Neural progenitor cell (in vitro differentiated cells): ENCODE results near the gene CIDEB. TPM values are rescaled to one million over a fixed set of nuclear protein-coding genes. Genes with fewer than 3 reads are reported as not detected.
A peak's percentile ranks its signal among the peaks of the same experiment; 100 is the strongest.

ENCODE experiments used
- DNase-seq: peaks from one replicate; pipeline ENCODE4 v3.0.0-alpha.2; 2016; ENCODE audit warnings: low spot score
- H2AFZ ChIP-seq: fragments of 200-600 bp; sonication (generic); replicated peaks from 2 replicates; pipeline ENCODE4 v1.6.1; 2016; ENCODE audit warnings: antibody characterized with exemption
- H3F3A ChIP-seq: fragments of 200-600 bp; sonication (generic); 2 replicates; pipeline ENCODE4 v1.6.1; 2016; ENCODE audit warnings: antibody characterized with exemption, low read depth
- H3K27ac ChIP-seq: fragments of 200-600 bp; sonication (generic); 2 replicates; pipeline ENCODE4 v1.5.1; 2016; ENCODE audit warnings: mild to moderate bottlenecking
- H3K27me3 ChIP-seq: fragments of 200-600 bp; sonication (generic); 2 replicates; pipeline ENCODE4 v1.6.1; 2016; ENCODE audit warnings: mild to moderate bottlenecking, moderate library complexity
- H3K36me3 ChIP-seq: fragments of 200-600 bp; sonication (generic); 2 replicates; pipeline ENCODE4 v1.5.1; 2016
- H3K4me1 ChIP-seq: fragments of 200-600 bp; sonication (generic); 2 replicates; pipeline ENCODE4 v1.6.1; 2016; ENCODE audit warnings: mixed run types
- H3K4me2 ChIP-seq: fragments of 200-600 bp; sonication (generic); 2 replicates; pipeline ENCODE4 v1.6.1; 2016
- H3K4me3 ChIP-seq: fragments of 200-600 bp; sonication (generic); 2 replicates; pipeline ENCODE4 v1.5.1; 2016
- H3K79me2 ChIP-seq: fragments of 200-600 bp; sonication (generic); 2 replicates; pipeline ENCODE4 v1.6.1; 2016; ENCODE audit warnings: low read depth
- H3K9ac ChIP-seq: fragments of 200-600 bp; sonication (generic); 2 replicates; pipeline ENCODE4 v1.6.1; 2016
- H3K9me3 ChIP-seq: fragments of 200-600 bp; sonication (generic); 2 replicates; pipeline ENCODE4 v1.5.1; 2016; ENCODE audit warnings: low read depth
- H4K20me1 ChIP-seq: fragments of 200-600 bp; sonication (generic); 2 replicates; pipeline ENCODE4 v1.6.1; 2016; ENCODE audit warnings: low read depth
- H3K27ac Mint-ChIP-seq: 3 replicates; pipeline ENCODE4 v1.8.0; 2021; ENCODE audit warnings: mixed read lengths
- H3K27me3 Mint-ChIP-seq: 2 replicates; pipeline ENCODE4 v1.8.0; 2022; ENCODE audit warnings: low read depth, mild to moderate bottlenecking, inconsistent platforms, moderate library complexity, mixed read lengths; ENCODE audit not compliant: insufficient read depth
- H3K36me3 Mint-ChIP-seq: 3 replicates; pipeline ENCODE4 v1.8.0; 2021; ENCODE audit warnings: mixed read lengths
- H3K4me1 Mint-ChIP-seq: 3 replicates; pipeline ENCODE4 v1.8.0; 2021; ENCODE audit warnings: mixed read lengths
- H3K4me3 Mint-ChIP-seq: 3 replicates; pipeline ENCODE4 v1.8.0; 2021; ENCODE audit warnings: mild to moderate bottlenecking, moderate library complexity, mixed read lengths
- H3K9me3 Mint-ChIP-seq: 3 replicates; pipeline ENCODE4 v1.8.0; 2020; ENCODE audit warnings: mixed read lengths
- EZH2 ChIP-seq: fragments of 200-600 bp; sonication (generic); IDR thresholded peaks from 2 replicates; pipeline ENCODE4 v1.6.1; 2017; ENCODE audit warnings: antibody characterized with exemption, mild to moderate bottlenecking, moderate library complexity
- EZH2phosphoT487 ChIP-seq: fragments of 200-600 bp; sonication (generic); IDR thresholded peaks from 2 replicates; pipeline ENCODE4 v1.6.1; 2017; ENCODE audit warnings: antibody characterized with exemption
- total RNA-seq: library from RNA; depleted of rRNA; stranded (reverse); fragments of >200 nt; gene quantifications from 2 replicates; pipeline ENCODE4 v1.2.3, GENCODE V29; 2015; ENCODE audit warnings: low replicate concordance
- TF ChIP-seq, protein P1 (sequence below): fragments of 200-600 bp; sonication (generic); IDR thresholded peaks from 2 replicates; pipeline ENCODE4 v1.5.1; 2017; ENCODE audit warnings: antibody characterized with exemption, mild to moderate bottlenecking

CIDEB gene
- total RNA-seq, 1 donor from 2014 or later = not detected

DNA sequence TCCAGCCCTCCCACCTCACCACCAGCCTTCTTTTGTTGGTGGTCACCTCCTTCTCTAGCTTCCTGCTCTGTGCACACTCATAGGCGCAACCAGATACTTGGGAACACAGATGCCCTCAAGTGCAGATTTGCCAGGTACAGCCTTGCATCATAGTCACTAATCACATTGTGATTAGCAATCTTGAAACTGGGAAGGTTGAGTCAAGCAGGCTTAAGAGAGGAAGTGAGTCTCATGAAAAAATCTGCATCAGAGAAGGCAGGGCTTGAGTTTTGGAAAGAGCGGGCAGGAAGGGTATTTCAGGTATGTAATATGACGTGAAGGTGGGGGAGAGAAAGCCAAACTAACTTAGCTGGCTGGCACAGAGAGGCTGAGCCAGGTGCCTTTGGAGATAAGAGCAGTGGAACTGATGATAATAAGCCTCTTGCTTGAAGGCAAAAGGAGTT lies 33.7 kb downstream of the CIDEB start:
- Histone ChIP-seq H3K4me1 (peaks cover 6% of the 10 kb centered on the region), H3K9ac (no peak overlapping the region), H3K4me2 (no peak overlapping the region), H2AFZ (no peak overlapping the region), H3K36me3 (no peaks in the 10 kb centered on the region), H3K9me3 (no peaks in the 10 kb centered on the region), H3F3A (peaks cover 10% of the 10 kb centered on the region), H3K4me3 (no peak overlapping the region), H3K79me2 (peaks cover 8% of the 10 kb centered on the region), H3K27ac (no peak overlapping the region), H3K27me3 (no peaks in the 10 kb centered on the region), H4K20me1 (no peaks in the 10 kb centered on the region)
- Mint-ChIP-seq H3K9me3 (no peaks in the 10 kb centered on the region), H3K27me3 (peaks cover 6% of the 10 kb centered on the region), H3K4me1 (peaks cover 15% of the 10 kb centered on the region), H3K36me3 (peaks cover 2% of the 10 kb centered on the region), H3K4me3 (no peak overlapping the region), H3K27ac (no peak overlapping the region)
- no peak for DNase-seq
- TF ChIP-seq EZH2phosphoT487 (no peak), EZH2 (no peak)
- TF ChIP-seq, protein P1, sequence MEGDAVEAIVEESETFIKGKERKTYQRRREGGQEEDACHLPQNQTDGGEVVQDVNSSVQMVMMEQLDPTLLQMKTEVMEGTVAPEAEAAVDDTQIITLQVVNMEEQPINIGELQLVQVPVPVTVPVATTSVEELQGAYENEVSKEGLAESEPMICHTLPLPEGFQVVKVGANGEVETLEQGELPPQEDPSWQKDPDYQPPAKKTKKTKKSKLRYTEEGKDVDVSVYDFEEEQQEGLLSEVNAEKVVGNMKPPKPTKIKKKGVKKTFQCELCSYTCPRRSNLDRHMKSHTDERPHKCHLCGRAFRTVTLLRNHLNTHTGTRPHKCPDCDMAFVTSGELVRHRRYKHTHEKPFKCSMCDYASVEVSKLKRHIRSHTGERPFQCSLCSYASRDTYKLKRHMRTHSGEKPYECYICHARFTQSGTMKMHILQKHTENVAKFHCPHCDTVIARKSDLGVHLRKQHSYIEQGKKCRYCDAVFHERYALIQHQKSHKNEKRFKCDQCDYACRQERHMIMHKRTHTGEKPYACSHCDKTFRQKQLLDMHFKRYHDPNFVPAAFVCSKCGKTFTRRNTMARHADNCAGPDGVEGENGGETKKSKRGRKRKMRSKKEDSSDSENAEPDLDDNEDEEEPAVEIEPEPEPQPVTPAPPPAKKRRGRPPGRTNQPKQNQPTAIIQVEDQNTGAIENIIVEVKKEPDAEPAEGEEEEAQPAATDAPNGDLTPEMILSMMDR = no peak

DNA sequence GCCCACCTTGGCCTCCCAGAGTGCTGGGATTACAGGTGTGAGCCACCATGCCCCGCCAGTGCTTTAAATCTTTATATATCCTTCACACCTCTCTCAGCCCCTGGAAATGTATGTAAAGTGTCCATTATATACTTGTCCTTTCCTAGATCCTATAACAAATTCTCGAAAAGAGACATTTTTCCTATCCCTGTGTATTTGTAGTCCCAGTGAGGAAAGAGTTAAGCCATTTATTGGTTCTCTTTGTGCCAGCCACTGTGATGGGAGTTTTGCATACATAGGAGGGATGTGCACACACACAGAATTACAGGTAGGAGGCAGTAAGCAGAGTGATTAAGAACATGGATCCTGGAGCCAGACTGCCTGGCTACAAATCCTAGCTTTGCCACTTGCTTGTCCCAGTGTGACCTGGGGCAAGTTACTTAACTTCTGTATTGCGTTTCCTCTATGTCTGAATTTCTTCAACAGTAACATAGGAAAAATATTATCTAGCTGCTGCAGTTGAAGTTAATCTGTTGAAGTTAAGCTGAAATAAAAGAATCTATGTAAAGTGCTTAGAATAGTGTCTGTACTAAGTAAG lies 34.3 kb downstream of the CIDEB start:
- no peak overlapping the region for H3K27ac Mint-ChIP-seq
- peaks cover 10% of the 10 kb centered on the region for H3F3A ChIP-seq
- no peaks in the 10 kb centered on the region for H3K9me3 ChIP-seq
- peaks cover 6% of the 10 kb centered on the region for H3K4me1 ChIP-seq
- H3K4me1 Mint-ChIP-seq = peaks cover 15% of the 10 kb centered on the region
- no peaks in the 10 kb centered on the region for H3K36me3 ChIP-seq
- DNase-seq = no peak
- H3K4me3 Mint-ChIP-seq = no peak overlapping the region
- H3K27me3 Mint-ChIP-seq = peaks cover 6% of the 10 kb centered on the region
- no peak overlapping the region for H3K9ac ChIP-seq
- H4K20me1 ChIP-seq = no peaks in the 10 kb centered on the region
- H2AFZ ChIP-seq = no peak overlapping the region
- H3K79me2 ChIP-seq = peaks cover 8% of the 10 kb centered on the region
- peaks cover 2% of the 10 kb centered on the region for H3K36me3 Mint-ChIP-seq
- no peaks in the 10 kb centered on the region for H3K9me3 Mint-ChIP-seq
- H3K27ac ChIP-seq = no peak overlapping the region
- H3K4me2 ChIP-seq = no peak overlapping the region
- no peaks in the 10 kb centered on the region for H3K27me3 ChIP-seq
- TF ChIP-seq, protein P1 = peak; percentile 6
- TF ChIP-seq EZH2 = no peak
- H3K4me3 ChIP-seq = no peak overlapping the region

DNA sequence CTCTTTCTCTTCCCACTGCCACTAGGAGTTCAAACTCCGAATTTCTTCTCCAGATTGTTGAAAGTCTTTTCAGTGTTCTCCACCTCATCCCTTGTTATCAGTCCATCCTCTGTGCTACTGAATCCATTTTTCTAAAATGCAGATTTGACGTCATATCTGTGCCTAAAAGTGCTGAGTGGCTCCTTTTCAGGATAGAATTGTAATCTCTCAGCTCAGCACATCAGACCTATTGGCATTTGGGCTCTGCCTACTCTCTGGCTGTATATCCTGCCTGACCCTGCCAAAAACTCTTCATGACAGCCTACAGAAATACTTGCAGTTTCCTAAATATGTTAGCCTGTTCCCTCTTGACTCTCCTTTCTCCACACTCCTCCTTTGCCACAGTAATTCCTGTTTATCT lies 35.3 kb downstream of the CIDEB start:
- Histone ChIP-seq H2AFZ (no peak overlapping the region), H3K4me1 (peaks cover 6% of the 10 kb centered on the region), H3K9ac (no peak overlapping the region), H3F3A (peaks cover 10% of the 10 kb centered on the region), H3K4me2 (peak overlapping the region; percentile 82), H3K4me3 (no peak overlapping the region), H3K27ac (no peak overlapping the region), H3K79me2 (peaks cover 8% of the 10 kb centered on the region), H3K27me3 (no peaks in the 10 kb centered on the region), H3K36me3 (no peaks in the 10 kb centered on the region), H3K9me3 (no peaks in the 10 kb centered on the region), H4K20me1 (no peaks in the 10 kb centered on the region)
- Mint-ChIP-seq H3K9me3 (no peaks in the 10 kb centered on the region), H3K4me1 (peaks cover 15% of the 10 kb centered on the region), H3K36me3 (peaks cover 2% of the 10 kb centered on the region), H3K27me3 (peaks cover 8% of the 10 kb centered on the region), H3K27ac (no peak overlapping the region), H3K4me3 (peak overlapping the region; percentile 85)
- no peak for DNase-seq
- TF ChIP-seq EZH2 (no peak), EZH2phosphoT487 (no peak)
- TF ChIP-seq, protein P1 = no peak
